ENCODE data around the gene ACTN2.

ACTN2 gene

DNA sequence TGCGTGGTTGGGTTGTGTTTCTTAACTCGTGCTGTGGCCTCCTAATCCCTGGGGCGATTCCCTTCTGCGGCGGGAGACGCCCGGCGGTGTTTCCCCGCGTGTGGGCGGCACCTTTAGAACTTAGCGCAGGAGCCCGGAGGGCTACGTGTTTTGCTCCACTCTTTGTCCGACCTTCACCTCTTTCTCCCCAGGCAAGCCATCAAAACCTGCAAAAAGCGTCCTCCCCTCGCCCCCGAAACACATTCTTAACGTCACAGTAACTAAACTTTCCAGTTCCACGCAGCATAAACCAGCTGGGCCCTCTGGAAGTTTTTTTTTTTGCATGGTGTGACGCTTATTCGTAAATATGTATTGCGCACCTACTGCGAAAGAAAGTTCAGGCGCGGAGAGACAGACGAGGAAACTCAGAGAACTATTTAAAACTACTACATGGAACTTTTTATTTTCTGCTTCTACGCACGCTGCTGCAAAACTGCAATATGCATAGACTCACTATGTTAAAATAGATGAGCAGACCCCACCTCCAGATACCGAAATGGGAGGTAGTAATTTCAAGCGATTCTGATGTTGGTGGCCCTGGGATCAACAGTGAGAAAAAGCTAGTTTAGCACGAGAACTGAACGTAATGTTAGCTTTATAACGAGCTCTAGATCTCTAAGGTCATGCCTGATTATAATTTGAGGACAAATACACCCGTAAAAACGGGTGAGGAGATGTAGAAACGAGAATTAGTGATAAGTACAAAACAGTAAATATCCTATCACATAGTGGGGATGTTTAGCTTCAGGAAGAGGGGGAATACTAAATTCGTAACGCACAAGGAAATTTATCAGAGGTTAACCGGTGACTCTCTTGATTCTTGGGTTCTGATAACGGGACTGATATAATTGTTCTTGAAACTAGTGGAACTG, 109.7 kb downstream of the ACTN2 start:
- Histone ChIP-seq H3F3A (ENCODE audit: insufficient read depth) (no peaks in the 10 kb centered on the region), H3K4me3 (ENCODE audit: insufficient read depth, low read length, poor library complexity, severe bottlenecking) (peak overlapping the region; percentile 59), H4K20me1 (ENCODE audit: low read depth, low read length) (no peaks in the 10 kb centered on the region; the same call in 1 of the 2 replicates), H3K4me2 (ENCODE audit: low read depth, low read length, poor library complexity, severe bottlenecking) (peak overlapping the region; percentile 61), H3K9me2 (replicated peaks; ENCODE audit: insufficient read depth, low read length) (no peaks in the 10 kb centered on the region), H3K36me3 (ENCODE audit: low read length) (no peaks in the 10 kb centered on the region), H3K27ac (ENCODE audit: low read depth, low read length) (peak overlapping the region; percentile 74), H3K79me2 (ENCODE audit: insufficient read depth, low read length) (peaks cover 54% of the 10 kb centered on the region), H2AFZ (ENCODE audit: low read depth, low read length, severe bottlenecking) (peak overlapping the region; percentile 62), H3K27me3 (ENCODE audit: low read length) (no peaks in the 10 kb centered on the region), H3K9ac (ENCODE audit: low read length) (peak overlapping the region; percentile 83), H3K9me3 (ENCODE audit: insufficient read depth, low read length) (no peaks in the 10 kb centered on the region)
- no peak for TF ChIP-seq EZH2phosphoT487 (conservative IDR thresholded peaks at IDR 0.05; ENCODE audit: low read length)
- TF ChIP-seq, protein P1, sequence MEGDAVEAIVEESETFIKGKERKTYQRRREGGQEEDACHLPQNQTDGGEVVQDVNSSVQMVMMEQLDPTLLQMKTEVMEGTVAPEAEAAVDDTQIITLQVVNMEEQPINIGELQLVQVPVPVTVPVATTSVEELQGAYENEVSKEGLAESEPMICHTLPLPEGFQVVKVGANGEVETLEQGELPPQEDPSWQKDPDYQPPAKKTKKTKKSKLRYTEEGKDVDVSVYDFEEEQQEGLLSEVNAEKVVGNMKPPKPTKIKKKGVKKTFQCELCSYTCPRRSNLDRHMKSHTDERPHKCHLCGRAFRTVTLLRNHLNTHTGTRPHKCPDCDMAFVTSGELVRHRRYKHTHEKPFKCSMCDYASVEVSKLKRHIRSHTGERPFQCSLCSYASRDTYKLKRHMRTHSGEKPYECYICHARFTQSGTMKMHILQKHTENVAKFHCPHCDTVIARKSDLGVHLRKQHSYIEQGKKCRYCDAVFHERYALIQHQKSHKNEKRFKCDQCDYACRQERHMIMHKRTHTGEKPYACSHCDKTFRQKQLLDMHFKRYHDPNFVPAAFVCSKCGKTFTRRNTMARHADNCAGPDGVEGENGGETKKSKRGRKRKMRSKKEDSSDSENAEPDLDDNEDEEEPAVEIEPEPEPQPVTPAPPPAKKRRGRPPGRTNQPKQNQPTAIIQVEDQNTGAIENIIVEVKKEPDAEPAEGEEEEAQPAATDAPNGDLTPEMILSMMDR (IDR thresholded peaks at IDR 0.05; ENCODE audit: insufficient read depth, low read length, poor library complexity, severe bottlenecking): no peak

DNA sequence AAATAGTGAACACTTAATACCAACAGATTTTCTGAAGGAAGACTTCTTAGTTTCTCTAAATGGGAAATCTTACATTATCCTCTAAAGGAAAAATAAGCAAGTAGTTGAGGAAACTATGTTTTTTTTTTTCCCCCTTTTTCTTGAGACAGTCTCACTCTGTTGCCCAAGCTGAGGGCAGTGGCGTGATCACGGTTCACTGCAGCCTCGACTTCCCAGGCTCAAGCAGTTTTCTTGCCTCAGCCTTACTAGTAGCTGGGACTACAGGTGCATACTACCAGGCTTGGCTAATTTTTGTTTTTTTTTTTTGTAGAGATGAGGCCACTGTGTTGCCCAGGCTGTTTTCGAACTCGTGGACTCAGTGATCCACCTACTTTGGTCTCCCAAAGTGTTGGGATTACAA, 112.7 kb downstream of the ACTN2 start:
- Histone ChIP-seq H2AFZ (ENCODE audit: low read depth, low read length, severe bottlenecking) (no peak overlapping the region), H3K9me2 (replicated peaks; ENCODE audit: insufficient read depth, low read length) (no peaks in the 10 kb centered on the region), H3K27ac (ENCODE audit: low read depth, low read length) (no peak overlapping the region), H3F3A (ENCODE audit: insufficient read depth) (no peaks in the 10 kb centered on the region), H3K27me3 (ENCODE audit: low read length) (no peaks in the 10 kb centered on the region), H3K4me2 (ENCODE audit: low read depth, low read length, poor library complexity, severe bottlenecking) (peak overlapping the region; percentile 61), H3K79me2 (ENCODE audit: insufficient read depth, low read length) (peaks cover 77% of the 10 kb centered on the region), H3K9me3 (ENCODE audit: insufficient read depth, low read length) (no peaks in the 10 kb centered on the region), H4K20me1 (ENCODE audit: low read depth, low read length) (no peaks in the 10 kb centered on the region; the same call in 1 of the 2 replicates), H3K9ac (ENCODE audit: low read length) (no peak overlapping the region), H3K36me3 (ENCODE audit: low read length) (peaks cover 3% of the 10 kb centered on the region; the same call in 1 of the 2 replicates), H3K4me3 (ENCODE audit: insufficient read depth, low read length, poor library complexity, severe bottlenecking) (no peak overlapping the region)
- no peak for TF ChIP-seq EZH2phosphoT487 (conservative IDR thresholded peaks at IDR 0.05; ENCODE audit: low read length)
- TF ChIP-seq, protein P1 (IDR thresholded peaks at IDR 0.05; ENCODE audit: insufficient read depth, low read length, poor library complexity, severe bottlenecking): no peak

DNA sequence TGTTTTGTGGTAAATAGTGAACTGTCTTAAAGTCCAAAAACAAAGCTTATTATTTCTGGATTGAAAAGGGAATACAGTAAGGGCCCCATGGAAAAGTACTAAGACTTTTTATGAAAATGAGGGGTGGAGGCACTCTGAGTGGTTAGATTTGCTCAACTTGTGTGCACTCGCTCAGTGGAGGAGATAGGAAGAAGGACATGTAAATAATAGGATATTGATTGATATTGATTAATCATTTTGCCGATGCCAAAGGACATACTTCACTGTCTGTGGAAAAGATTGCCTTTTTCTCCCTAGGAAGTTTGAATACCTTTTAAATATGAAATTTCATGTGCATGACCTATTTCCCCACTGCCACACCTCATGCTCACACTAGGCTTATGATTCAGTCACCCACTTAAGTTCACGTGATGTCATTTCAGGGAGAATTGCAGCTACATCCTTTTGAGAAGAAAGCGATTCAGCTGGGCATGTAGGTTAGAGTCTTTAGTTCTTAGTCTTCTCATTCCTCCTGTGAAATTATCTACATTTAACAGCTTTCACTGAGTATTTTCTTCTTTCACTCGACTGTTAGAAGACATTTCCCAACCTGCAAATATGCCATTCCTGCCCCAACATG, 113.8 kb downstream of the ACTN2 start:
- no peaks in the 10 kb centered on the region for H3K27me3 ChIP-seq (ENCODE audit: low read length)
- peaks cover 11% of the 10 kb centered on the region; the same call in 1 of the 2 replicates for H3K36me3 ChIP-seq (ENCODE audit: low read length)
- H3K9me3 ChIP-seq (ENCODE audit: insufficient read depth, low read length): no peaks in the 10 kb centered on the region
- no peak overlapping the region for H3K4me2 ChIP-seq (ENCODE audit: low read depth, low read length, poor library complexity, severe bottlenecking)
- H3K27ac ChIP-seq (ENCODE audit: low read depth, low read length): no peak overlapping the region
- no peaks in the 10 kb centered on the region for H3F3A ChIP-seq (ENCODE audit: insufficient read depth)
- no peaks in the 10 kb centered on the region for H3K9me2 ChIP-seq (replicated peaks; ENCODE audit: insufficient read depth, low read length)
- H4K20me1 ChIP-seq (ENCODE audit: low read depth, low read length): no peaks in the 10 kb centered on the region; the same call in 1 of the 2 replicates
- no peak overlapping the region for H2AFZ ChIP-seq (ENCODE audit: low read depth, low read length, severe bottlenecking)
- H3K79me2 ChIP-seq (ENCODE audit: insufficient read depth, low read length): peaks cover 83% of the 10 kb centered on the region
- no peak overlapping the region for H3K9ac ChIP-seq (ENCODE audit: low read length)
- no peak for TF ChIP-seq EZH2phosphoT487 (conservative IDR thresholded peaks at IDR 0.05; ENCODE audit: low read length)
- TF ChIP-seq, protein P1 (IDR thresholded peaks at IDR 0.05; ENCODE audit: insufficient read depth, low read length, poor library complexity, severe bottlenecking): no peak
- H3K4me3 ChIP-seq (ENCODE audit: insufficient read depth, low read length, poor library complexity, severe bottlenecking): no peak overlapping the region
